ENCODE data around the gene CARD9.
"Not testable (repeated sequence)": the region's sequence is repeated elsewhere in the genome, so short reads cannot be mapped to it uniquely, and the experiment has no call there.

Gene CARD9, protein sequence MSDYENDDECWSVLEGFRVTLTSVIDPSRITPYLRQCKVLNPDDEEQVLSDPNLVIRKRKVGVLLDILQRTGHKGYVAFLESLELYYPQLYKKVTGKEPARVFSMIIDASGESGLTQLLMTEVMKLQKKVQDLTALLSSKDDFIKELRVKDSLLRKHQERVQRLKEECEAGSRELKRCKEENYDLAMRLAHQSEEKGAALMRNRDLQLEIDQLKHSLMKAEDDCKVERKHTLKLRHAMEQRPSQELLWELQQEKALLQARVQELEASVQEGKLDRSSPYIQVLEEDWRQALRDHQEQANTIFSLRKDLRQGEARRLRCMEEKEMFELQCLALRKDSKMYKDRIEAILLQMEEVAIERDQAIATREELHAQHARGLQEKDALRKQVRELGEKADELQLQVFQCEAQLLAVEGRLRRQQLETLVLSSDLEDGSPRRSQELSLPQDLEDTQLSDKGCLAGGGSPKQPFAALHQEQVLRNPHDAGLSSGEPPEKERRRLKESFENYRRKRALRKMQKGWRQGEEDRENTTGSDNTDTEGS

DNA sequence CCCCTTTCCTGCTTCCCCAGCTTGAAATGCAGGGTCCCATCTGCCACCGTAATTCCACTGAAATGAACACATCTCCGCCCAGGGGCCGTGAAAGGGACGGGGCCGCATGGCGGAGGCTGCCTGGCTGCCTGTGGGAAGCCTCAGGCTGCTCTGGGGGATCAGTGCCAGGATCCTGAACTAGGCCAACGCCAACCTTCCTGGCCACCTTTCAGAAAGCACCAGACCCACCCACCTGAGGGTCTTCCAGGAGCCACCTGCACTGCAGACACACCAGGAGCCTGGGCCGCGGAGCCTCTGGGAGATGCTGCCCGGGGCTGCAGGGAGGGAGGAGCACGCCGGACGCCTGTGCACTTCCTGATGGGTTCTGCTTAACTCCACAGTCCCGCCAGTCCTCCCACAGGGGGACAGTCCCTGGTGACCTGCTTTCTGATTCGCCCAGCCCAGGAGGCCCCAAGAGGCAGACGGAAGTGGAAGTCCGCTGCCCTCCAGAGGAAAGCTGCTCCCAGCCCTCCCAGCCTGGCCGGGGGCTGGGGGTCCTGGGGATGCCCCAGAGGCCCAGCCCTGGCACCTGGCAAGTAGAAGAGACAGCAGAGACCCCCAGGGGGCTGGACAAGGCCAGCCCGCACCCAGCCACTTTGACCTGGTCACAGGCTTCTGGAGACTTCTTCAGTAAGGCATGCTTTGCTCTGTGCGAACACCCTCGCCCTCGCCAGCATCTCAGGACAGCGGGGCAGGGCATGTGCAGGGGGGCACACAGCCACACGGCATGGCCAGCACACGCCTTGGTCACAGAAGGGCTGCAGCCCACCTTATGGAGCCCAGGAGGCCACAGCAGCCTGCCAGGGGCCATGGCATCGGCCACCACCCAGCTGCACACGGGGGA, at the start of gene CARD9:
Gene CARD9, minus strand, starts transcription at position 370 of the 883 bp plus-strand sequence. CDS start 1,591 bp downstream, outside the sequence.
- no peak for DNase-seq

DNA sequence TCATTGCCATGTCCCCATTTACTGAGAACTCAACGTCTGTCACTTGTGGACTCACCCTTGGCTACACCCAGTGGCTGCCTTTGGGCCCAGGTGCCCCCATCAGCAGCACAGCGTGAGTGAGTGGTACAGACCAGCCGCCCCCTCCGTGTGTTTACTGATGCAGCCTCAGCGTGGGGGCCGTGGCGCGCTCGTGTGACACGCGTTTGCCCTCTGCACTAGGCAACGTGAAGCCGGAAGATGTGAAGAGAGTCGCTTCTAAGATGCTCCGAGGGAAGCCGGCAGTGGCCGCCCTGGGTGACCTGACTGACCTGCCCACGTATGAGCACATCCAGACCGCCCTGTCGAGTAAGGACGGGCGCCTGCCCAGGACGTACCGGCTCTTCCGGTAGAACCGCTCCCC, 49.4 kb upstream of the CARD9 start:
- no peak for DNase-seq

DNA sequence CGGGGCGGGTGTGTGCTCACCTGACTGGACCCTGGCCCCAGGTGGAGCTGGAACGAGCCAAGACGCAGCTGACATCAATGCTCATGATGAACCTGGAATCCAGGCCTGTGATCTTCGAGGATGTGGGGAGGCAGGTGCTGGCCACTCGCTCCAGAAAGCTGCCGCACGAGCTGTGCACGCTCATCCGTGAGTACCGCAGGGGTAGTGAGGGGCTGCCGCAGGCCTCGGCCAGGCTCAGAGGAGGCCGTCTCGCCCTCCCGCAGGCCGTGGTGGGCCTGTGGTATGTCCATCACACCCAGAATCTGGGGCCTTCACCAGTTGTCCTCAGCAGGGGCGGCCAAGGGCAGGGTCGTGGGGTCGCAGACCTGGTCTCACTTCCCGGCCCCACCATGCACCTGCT, 48.3 kb upstream of the CARD9 start:
- DNase-seq = no peak

DNA sequence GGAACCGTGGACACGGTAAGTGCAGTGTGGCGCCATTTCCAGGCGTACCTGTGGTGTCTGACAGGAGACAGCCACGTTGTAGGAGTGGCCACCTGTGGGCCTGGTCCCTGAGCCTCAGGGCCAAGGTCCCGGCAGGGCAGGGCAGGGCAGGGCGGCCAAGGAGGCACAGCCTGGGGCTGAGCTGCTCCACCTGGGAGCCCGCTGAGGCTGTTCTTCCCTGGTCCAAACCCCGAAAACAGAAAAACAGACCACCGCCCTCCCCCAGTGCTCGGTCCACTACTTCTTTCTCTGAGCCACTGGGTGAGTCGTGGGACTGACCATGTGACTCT, 45.6 kb upstream of the CARD9 start:
- no peak for DNase-seq

DNA sequence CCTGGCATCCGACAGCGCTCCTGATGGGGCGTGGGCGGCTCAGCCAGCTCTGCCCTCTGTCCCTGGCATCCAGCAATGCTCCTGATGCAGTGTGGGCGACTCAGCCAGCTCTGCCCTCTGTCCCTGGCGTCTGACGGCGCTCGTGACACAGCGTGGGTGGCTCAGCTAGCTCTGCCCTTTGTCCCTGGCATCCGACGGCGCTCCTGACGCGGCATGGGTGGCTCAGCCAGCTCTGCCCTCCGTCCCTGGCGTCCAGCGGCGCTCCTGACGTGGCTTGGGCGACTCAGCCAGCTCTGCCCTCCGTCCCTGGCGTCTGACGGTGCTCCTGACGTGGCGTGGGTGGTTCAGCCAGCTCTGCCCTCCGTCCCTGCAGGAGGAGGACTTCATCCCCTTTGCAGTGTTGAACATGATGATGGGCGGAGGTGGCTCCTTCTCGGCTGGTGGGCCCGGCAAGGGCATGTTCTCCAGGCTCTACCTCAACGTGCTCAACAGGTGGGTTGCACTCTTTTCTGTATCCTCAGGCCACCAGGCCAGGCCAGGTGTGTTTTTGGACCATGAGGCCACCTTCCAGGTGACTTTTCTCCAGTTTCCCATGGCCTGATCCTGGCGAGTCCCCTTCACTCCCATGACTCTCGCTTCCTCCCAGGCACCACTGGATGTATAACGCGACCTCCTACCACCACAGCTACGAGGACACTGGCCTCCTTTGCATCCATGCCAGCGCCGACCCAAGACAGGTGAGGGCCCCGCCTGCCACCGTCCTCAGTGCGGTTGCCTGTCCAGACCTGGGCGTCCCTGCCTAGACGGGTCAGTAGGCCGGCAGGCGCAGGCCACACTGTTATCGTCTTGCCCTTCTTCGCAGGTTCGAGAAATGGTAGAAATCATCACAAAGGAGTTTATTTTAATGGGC, 45.0 kb upstream of the CARD9 start:
- no peak for DNase-seq

DNA sequence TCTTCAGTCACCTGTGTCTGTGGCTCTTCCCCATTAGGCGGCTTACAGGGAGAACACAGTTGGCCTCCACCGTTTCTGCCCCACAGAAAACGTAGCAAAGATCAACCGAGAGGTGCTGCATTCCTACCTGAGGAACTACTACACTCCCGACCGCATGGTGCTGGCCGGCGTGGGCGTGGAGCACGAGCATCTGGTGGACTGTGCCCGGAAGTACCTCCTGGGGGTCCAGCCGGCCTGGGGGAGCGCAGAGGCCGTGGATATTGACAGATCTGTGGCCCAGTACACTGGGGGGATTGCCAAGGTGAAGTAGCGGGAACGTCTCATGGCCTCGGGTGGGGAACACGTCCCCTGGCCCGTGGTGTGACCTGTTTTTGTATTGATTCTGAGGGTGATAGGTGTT, 43.4 kb upstream of the CARD9 start:
- DNase-seq = no peak

DNA sequence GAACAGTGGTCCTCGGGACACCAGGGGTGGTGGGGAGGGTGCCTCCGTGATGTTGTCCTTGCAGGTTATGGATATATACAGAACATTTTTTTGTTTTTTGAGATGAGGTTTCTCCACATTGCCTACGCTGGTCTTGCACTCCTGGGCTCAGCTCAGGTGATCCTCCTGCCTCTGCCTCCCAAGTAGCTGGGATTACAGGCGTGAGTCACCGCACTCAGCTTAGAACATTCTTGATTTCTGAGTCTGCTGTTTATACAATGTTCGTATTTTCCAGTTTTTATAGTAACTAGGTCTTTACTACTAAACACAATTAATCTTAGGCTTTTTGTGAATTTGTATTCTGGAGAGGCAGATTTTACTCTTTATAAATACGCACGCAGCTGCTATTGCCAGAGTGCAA, 43.0 kb upstream of the CARD9 start:
- no peak for DNase-seq

DNA sequence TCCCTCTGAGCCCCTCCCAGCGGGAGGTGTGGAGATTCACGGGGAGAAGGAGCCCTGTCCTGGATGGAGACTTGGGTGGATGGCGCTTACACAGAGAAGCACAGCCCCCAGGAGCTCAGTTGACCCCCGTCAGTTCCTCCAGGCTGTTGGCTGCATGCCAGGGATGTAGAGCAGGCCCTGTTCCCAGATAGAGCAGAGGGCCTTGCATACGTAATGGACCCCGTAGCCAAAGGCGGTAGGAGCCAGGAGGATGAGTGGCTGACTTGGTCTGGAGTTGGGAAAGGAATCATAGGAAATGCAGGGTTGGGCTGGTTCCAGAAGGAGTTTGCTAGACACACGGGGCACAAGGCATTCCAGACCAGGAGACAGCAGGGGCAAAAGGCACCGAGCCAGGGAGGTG, 39.5 kb upstream of the CARD9 start:
- no peak for DNase-seq

DNA sequence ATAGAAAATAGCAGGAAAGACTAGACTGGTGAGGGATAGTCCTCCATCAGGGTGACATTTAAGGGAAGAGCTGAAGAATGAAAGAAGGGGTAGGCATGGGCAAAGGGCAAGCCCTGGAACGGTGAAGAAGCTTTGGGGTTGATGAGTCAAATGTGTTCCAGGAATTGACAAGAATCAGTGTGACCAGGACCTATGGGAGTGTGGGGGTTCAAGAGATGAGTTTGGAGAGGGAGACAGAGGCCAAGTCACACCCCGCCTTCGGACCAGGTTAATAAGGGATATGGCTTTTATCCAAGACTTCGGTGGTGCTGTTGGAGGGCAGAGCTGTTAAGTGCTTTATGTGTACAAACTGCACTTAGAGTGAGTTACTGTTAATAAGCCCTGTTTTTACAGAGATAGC, 37.9 kb upstream of the CARD9 start:
- DNase-seq = no peak

DNA sequence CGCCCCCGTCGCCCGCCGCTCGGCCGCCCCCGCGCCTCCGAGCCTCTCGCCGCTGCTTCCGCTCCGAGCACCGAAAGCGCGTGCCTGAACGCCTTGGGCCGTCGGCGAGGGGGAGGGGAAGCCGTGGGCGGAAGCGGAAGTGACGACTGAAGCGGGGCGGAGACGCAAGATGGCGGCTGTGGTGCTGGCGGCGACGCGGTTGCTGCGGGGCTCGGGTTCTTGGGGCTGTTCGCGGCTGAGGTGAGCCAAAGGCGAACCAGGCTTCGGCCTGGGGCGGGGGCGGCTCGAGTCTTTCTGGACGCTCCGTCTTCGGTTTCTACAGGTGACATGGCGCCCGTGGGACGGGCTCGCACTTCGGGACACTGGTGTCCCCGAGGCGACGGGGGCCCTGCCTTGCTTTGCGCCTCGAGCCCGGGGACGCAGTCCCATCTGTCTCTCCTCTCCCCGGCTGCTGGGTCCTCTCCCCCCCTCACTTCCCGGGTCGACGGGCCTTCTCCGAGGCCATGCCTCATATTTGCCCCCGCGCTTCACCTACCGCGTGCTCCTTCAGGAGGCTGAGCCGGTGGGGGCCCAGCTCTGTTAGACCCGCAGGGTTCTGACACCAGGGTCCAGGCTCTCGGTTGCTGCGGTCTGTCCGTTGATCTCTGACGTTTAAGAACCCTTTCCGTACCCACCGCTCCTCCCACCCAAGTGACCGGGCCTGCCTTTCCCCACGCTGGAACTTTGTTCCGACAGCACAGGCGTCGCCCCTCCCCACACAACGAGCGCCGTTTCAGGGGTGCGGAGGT, 37.2 kb upstream of the CARD9 start, which contains the start of the genes ENTR1 and PMPCA:
Gene ENTR1, minus strand, starts transcription at position 115 of the 788 bp plus-strand sequence. CDS start 217 bp downstream, outside the sequence.
Gene PMPCA, plus strand, starts transcription at position 159 of the 788 bp plus-strand sequence. Its CDS starts 11 bp downstream, at position 170.
- DNase-seq = peak; percentile 96

DNA sequence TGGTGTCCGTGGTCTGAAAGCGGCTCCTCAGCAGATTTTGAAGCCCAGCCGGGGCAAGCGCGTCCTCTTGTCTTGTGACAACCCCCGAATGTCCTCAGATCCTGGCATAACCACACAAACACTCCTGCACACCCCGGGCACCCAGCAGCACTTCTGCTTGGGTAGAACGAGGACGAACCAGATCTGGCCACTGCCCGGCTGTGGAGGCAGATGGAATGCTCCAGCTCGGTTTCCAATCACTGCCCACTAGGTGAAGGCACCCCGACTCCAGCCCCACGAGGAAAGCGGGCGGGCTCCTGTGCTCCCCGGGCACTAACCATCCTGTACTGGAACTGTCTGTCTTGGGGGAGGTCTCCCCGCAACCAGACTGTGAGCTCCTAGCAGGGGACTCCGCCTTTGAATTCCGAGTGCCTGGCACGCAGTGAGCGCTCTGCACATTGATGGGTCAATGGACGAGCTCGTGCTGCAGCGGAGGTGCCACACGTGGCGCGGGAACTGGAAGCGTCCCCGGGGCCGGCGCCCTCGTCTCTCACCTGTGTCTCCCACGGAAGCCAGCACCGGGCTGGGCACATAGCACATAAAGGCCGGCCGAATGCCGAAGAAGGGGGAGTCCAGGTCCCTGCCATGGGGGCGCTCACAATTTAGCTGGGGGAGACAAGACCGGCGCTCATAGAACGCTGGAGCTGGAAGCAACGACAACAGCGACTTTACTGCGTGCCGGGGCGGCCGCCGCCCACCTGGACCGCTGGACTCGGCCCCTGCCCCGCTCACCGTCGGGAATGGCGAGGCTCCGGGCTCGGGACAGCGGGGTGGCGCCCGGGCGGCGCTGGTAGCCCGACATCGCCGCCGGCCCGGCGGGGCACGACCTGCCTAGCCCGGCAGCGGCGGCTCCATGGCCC, 36.3 kb upstream of the CARD9 start:
- no peak for DNase-seq

DNA sequence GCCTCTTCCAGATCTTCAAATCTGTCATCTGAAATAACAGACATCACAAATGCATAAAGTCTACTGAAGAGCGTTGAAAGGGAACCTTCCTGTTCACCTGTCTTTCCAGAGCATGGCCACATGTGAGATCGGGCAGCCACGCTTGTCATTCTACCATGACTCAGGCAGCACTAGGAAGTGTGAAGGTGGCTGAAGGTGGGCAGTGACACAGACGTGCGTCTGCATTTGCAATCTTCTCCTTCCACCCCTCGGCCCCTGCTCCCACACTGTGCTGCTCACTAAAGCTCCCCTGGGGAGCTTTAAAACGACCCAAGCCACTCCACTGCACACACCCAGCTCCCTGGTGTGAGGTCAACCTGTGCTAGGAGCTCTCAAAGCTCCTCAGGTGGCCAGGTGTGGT, 34.4 kb upstream of the CARD9 start:
- no peak for DNase-seq

DNA sequence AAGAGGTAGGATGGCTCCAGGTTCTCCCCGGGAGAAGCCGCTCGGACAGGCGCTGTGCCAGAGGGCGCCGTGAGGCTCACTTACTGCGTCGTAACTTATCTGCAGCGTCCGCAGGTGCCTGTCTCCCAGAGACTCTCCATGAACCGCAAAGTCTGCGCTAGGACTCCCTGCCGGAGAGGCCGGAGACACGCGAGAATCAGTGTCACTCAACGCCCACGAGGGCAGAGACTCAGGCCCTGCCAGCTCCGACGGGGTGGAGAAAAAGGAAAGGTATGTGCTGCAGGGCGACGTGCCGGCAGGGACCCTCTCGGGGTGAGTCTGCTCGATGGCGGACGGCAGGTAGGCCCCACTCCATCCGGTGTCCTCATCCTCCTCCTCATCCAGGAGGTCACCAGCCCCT, 33.6 kb upstream of the CARD9 start:
- DNase-seq = not testable (repeated sequence)

DNA sequence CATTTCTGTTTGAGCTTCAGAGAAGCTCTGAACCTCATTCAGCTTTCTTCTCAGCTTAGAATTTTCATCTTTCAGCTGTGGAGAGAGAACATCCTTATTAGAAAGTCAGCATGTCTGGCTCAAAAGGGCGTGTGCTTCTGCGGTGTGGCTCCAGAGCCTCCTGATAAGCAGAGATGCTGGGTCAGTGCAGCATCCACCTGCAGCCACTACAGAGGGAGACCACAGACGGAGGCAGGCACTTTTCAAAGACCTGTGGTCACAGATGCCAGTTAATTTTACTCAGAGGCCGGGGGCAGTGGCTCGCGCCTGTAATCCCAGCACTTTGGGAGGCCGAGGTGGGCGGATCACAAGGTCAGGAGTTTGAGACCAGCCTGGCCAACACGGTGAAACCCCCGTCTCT, 32.4 kb upstream of the CARD9 start:
- not testable (repeated sequence) for DNase-seq

DNA sequence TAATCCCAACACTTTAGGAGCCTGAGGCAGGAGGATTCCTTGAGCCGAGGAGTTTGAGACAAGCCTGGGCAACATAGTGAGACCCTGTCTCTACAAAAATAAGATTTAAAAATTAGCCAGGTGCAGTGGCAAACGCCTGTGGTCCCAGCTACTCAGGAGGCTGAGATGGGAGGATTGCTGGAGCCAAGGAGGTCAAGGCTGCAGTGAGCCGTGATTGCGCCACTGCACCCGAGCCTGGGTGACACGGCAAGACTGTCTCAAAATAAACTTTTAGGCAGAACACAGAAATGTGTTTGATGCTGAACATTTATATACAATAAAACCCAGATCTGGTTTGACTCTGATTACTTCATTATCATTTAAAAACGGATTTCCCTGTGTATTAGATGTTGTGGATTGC, 32.0 kb upstream of the CARD9 start:
- no peak for DNase-seq

DNA sequence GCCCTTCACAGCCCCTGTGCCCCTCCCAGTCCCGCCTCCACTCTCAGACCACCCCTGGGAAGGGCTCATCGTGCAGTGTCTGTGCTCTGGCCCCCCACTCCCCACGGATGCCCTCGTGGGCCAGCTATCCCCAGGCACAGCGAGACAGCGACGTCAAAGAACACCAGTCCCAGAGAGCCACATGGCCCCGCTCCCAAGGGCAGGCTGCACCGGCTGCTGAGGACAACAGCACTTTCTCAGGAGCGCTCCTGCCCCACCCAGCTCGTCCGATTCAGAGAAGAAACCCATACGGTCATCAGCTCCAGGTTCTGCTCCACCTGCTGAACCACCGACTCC, 31.3 kb upstream of the CARD9 start:
- DNase-seq = no peak

DNA sequence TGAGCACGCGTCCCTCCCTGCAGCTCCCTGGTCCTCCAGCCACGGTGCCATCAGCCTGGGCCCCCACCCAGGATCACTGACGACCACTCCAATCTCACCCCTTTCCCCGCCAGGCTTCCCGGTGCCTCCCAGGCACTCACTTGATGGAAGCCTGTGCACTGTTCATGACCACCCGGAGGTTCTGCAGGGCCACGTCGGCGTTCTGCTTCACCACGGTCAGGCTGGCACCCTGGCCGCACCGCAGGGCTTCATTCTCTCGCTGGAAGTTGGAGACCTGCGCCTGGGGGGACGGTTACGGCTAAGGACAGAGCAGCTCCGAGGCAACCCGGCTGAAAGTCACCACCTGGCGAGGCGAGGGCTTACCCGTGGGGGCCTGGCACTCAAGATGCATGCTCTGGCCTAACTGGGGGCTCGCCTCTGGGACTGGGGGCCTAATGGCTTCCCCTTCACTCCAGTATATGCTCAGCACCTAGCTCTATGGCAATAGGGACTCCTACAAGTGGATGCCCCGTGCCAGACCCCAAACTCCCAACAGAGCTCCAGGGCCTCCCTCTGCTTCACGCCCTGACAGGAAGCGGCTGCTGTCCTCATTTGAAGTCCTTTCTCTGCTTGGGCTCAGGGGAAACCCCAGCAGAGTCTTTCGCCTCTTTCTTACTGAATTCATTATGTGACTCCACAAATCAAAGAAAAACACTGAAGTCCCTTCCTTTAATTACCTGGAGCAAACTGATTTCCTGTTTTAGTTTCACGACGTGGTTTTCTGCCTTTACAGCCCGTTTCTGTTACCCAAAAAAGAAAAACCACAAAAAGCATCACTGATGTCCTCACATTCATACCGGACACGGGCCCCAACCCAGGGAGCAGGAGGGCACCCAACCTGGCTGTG, 30.7 kb upstream of the CARD9 start:
- no peak for DNase-seq

DNA sequence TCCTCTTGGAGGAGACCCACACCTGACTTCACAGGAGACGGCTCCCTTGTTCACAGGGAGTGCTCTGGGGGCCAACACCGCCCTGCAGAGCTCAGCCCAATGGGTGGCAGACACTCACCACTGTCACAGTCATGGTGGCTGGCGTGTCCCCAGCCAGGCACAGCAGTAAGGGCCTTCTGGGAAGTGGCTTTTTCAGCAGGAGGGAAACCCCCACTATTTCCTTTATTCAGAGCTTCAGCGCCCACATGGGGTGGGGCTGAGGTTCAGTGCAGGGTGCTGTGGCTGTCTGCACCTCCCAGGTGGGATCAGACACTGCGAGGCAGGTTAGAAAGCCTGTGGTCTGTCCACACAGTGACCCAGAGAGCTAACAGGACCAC, 30.1 kb upstream of the CARD9 start:
- no peak for DNase-seq

DNA sequence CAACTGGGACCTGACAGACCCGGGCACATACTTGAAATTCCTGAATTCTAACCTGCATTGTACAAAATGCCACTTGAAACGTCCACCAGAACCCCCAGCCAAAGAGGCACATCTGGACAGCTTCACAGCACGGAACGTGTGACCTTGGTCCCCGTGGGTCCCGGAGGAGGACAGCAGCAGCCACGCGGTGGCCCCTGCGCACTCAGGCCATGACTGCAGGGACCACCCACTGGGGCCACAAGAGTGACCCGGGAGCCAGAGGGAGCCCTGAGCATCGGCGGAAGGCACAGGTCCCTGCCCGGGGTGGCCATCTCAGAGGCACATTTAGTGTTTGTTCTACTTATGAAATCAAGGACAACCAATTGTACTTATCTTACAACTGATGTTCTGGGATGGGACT, 28.6 kb upstream of the CARD9 start:
- DNase-seq = no peak
